H1 (cell line): ENCODE data around the gene MNX1. TPM values are rescaled to one million over a fixed set of nuclear protein-coding genes. Genes with fewer than 3 reads are reported as not detected.

Source experiments
- CTCF ChIA-PET: fragments of 300-600 bp; sonication (Branson Sonifier 250); formaldehyde crosslinking; loops from one replicate; lab custom pipeline; 2021; ENCODE audit not compliant: partially characterized antibody; lab: Charles Lee
- POLR2A ChIA-PET: fragments of 300-600 bp; sonication (Branson Sonifier 250); formaldehyde crosslinking; loops from one replicate; lab custom pipeline; 2021; ENCODE audit warnings: inconsistent platforms; ENCODE audit not compliant: partially characterized antibody; lab: Charles Lee
- DNase-seq, 2 experiments: peaks; one replicate each; pipeline versions ENCODE4 v3.0.0 to v3.0.0-alpha.2; 2010 to 2022; ENCODE audit warnings: low spot score in 2 of 2, low read depth in 1 of 2, mixed read lengths in 1 of 2
- FAIRE-seq: peaks from 2 replicates; lab custom pipeline; 2011; peaks lifted over from hg19 to GRCh38; lab: Jason Lieb, UNC
- H2AFZ ChIP-seq: 2 replicates; pipeline ENCODE4 v1.8.1; 2012; ENCODE audit warnings: low read length, inconsistent platforms
- H2AK5ac ChIP-seq: 2 replicates; pipeline ENCODE4 v1.6.1; 2013; ENCODE audit warnings: low read depth, low read length
- H2BK120ac ChIP-seq: replicated peaks from 2 replicates; pipeline ENCODE3; 2013; ENCODE audit warnings: low read depth, low read length, inconsistent platforms
- H2BK12ac ChIP-seq: 2 replicates; pipeline ENCODE4 v1.6.1; 2013; ENCODE audit warnings: low read depth, low read length
- H2BK15ac ChIP-seq: 2 replicates; pipeline ENCODE4 v1.6.1; 2013; ENCODE audit warnings: low read length
- H2BK20ac ChIP-seq: 2 replicates; pipeline ENCODE4 v1.6.1; 2013; ENCODE audit warnings: low read length
- H2BK5ac ChIP-seq: 2 replicates; pipeline ENCODE4 v1.6.1; 2013; ENCODE audit warnings: low read depth, low read length
- H3K14ac ChIP-seq: 2 replicates; pipeline ENCODE4 v1.6.1; 2013; ENCODE audit warnings: inconsistent platforms; ENCODE audit not compliant: insufficient read length
- H3K18ac ChIP-seq: 2 replicates; pipeline ENCODE4 v1.6.1; 2013; ENCODE audit warnings: low read length; ENCODE audit errors: extremely low read depth
- H3K23ac ChIP-seq: 2 replicates; pipeline ENCODE4 v1.6.1; 2013; ENCODE audit warnings: inconsistent platforms; ENCODE audit not compliant: insufficient read length
- H3K23me2 ChIP-seq: 2 replicates; pipeline ENCODE4 v1.6.1; 2013; ENCODE audit warnings: low read depth, low read length
- H3K27ac ChIP-seq: 2 replicates; pipeline ENCODE4 v1.6.1; 2011; ENCODE audit warnings: low read depth, low read length, inconsistent platforms
- H3K27me3 ChIP-seq, 4 experiments: replicated peaks in 1 of 4; 1 replicate in 1 of 4; 2 replicates in 3 of 4; pipeline versions ENCODE4 v1.6.1 to v1.8.1; 2011 to 2013; ENCODE audit warnings: low read length in 3 of 4, mild to moderate bottlenecking in 3 of 4, inconsistent platforms in 2 of 4, mixed read lengths in 2 of 4, moderate library complexity in 1 of 4; ENCODE audit not compliant: control insufficient read depth in 3 of 4, insufficient read depth in 3 of 4; ENCODE audit errors: extremely low read depth in 1 of 4
- H3K36me3 ChIP-seq, 4 experiments: 2 replicates each; pipeline versions ENCODE4 v1.6.1 to v1.8.1; 2011 to 2013; ENCODE audit warnings: mild to moderate bottlenecking in 4 of 4, low read length in 3 of 4, moderate library complexity in 2 of 4, control low read depth in 1 of 4, inconsistent platforms in 1 of 4; ENCODE audit not compliant: insufficient read depth in 4 of 4, control insufficient read depth in 2 of 4
- H3K4ac ChIP-seq: replicated peaks from 2 replicates; pipeline ENCODE3; 2013; ENCODE audit warnings: low read length, low read depth, mixed read lengths, inconsistent platforms; ENCODE audit not compliant: insufficient read length
- H3K4me1 ChIP-seq, 4 experiments: replicated peaks in 1 of 4; 1 replicate in 1 of 4; 2 replicates in 3 of 4; pipeline versions ENCODE4 v1.6.1 to v1.8.1; 2011 to 2013; ENCODE audit warnings: low read length in 3 of 4, inconsistent platforms in 2 of 4, mixed read lengths in 1 of 4; ENCODE audit not compliant: insufficient read depth in 4 of 4, control insufficient read depth in 3 of 4
- H3K4me2 ChIP-seq, 2 experiments: 2 replicates each; pipeline versions ENCODE4 v1.6.1 to v1.8.1; 2011 to 2013; ENCODE audit warnings: low read depth in 2 of 2, low read length in 2 of 2, control low read depth in 1 of 2, inconsistent platforms in 1 of 2, mild to moderate bottlenecking in 1 of 2; ENCODE audit not compliant: insufficient read depth in 1 of 2
- H3K4me3 ChIP-seq, 4 experiments: fragments of 200-600, 300-600 bp in 1 of 4; sonication (generic), shearing (Covaris generic), sonication (Bioruptor Twin) in 1 of 4; 2 replicates each; pipeline versions ENCODE4 v1.5.1 to v1.8.1; 2011 to 2016; ENCODE audit warnings: low read length in 4 of 4, low read depth in 3 of 4, control low read depth in 2 of 4, inconsistent platforms in 2 of 4, mild to moderate bottlenecking in 2 of 4, mixed read lengths in 1 of 4, moderate library complexity in 1 of 4; ENCODE audit not compliant: insufficient read depth in 2 of 4; ENCODE audit errors: extremely low read depth in 1 of 4
- H3K56ac ChIP-seq: replicated peaks from 2 replicates; pipeline ENCODE3; 2013; ENCODE audit warnings: low read depth, mild to moderate bottlenecking, mixed read lengths, low read length, inconsistent platforms; ENCODE audit not compliant: insufficient read length
- H3K79me1 ChIP-seq: 2 replicates; pipeline ENCODE4 v1.6.1; 2013; ENCODE audit warnings: low read depth, low read length, control low read depth
- H3K79me2 ChIP-seq, 2 experiments: 2 replicates each; pipeline versions ENCODE4 v1.6.1 to v1.8.1; 2012 to 2013; ENCODE audit warnings: low read length in 2 of 2, mild to moderate bottlenecking in 2 of 2, inconsistent platforms in 1 of 2; ENCODE audit not compliant: insufficient read depth in 2 of 2, control insufficient read depth in 1 of 2
- H3K9ac ChIP-seq, 4 experiments: replicated peaks in 1 of 4; 1 replicate in 1 of 4; 2 replicates in 3 of 4; pipeline versions ENCODE4 v1.6.1 to v1.8.1; 2011 to 2013; ENCODE audit warnings: low read depth in 3 of 4, low read length in 3 of 4, control low read depth in 2 of 4, mild to moderate bottlenecking in 2 of 4, moderate library complexity in 2 of 4, inconsistent platforms in 1 of 4; ENCODE audit errors: extremely low read depth in 1 of 4
- H3K9me3 ChIP-seq, 2 experiments: 2 replicates each; pipeline versions ENCODE4 v1.6.1 to v1.8.1; 2012 to 2013; ENCODE audit warnings: mild to moderate bottlenecking in 2 of 2, moderate library complexity in 2 of 2, control low read depth in 1 of 2, inconsistent platforms in 1 of 2, low read depth in 1 of 2, low read length in 1 of 2, mixed read lengths in 1 of 2; ENCODE audit not compliant: insufficient read depth in 2 of 2
- H4K20me1 ChIP-seq, 2 experiments: replicated peaks in 1 of 2; 2 replicates each; pipeline versions ENCODE3 to v1.8.1; 2011 to 2013; ENCODE audit warnings: inconsistent platforms in 2 of 2, low read length in 2 of 2, mild to moderate bottlenecking in 1 of 2; ENCODE audit not compliant: insufficient read depth in 2 of 2, control insufficient read depth in 1 of 2
- H4K5ac ChIP-seq: 2 replicates; pipeline ENCODE4 v1.6.1; 2013; ENCODE audit warnings: low read length, low read depth, mixed read lengths, inconsistent platforms; ENCODE audit not compliant: insufficient read length
- H4K8ac ChIP-seq: 2 replicates; pipeline ENCODE4 v1.8.0; 2013; ENCODE audit warnings: mild to moderate bottlenecking, moderate library complexity, low read length, inconsistent platforms; ENCODE audit not compliant: insufficient read depth; ENCODE audit errors: extremely low read depth
- H4K91ac ChIP-seq: replicated peaks from 2 replicates; pipeline ENCODE3; 2013; ENCODE audit warnings: low read length, mixed read lengths, inconsistent platforms; ENCODE audit not compliant: insufficient read length
- CTCF ChIP-seq, 3 experiments: IDR thresholded peaks; 1 replicate in 2 of 3; 2 replicates in 1 of 3; pipeline versions ENCODE4 v1.5.1 to v1.6.1; 2011; ENCODE audit warnings: low read length in 3 of 3, mild to moderate bottlenecking in 3 of 3, inconsistent platforms in 2 of 3, low read depth in 1 of 3, moderate library complexity in 1 of 3; ENCODE audit not compliant: insufficient read depth in 1 of 3; ENCODE audit errors: control extremely low read depth in 1 of 3
- SIN3A ChIP-seq, 2 experiments: IDR thresholded peaks in 1 of 2; conservative IDR thresholded peaks in 1 of 2; 2 replicates each; pipeline ENCODE4 v1.6.1; 2011 to 2012; ENCODE audit warnings: low read length in 2 of 2, improper control_type of control experiment in 1 of 2, low read depth in 1 of 2, mild to moderate bottlenecking in 1 of 2
- SP2 ChIP-seq: IDR thresholded peaks from 2 replicates; pipeline ENCODE4 v1.6.1; 2012; ENCODE audit warnings: mild to moderate bottlenecking, low read length, inconsistent platforms
- ZNF274 ChIP-seq: IDR thresholded peaks from 2 replicates; pipeline ENCODE4 v1.7.0; 2012; ENCODE audit warnings: low read length, borderline replicate concordance; ENCODE audit errors: extremely low read depth
- polyA plus RNA-seq, 7 experiments: library from polyadenylated mRNA; depleted of rRNA in 3 of 7; stranded (reverse) in 5 of 7; unstranded in 2 of 7; fragments of >200 nt in 5 of 7; fragments of 200-250 nt in 2 of 7; gene quantifications; 1 replicate in 5 of 7; 2 replicates in 1 of 7; 4 replicates in 1 of 7; pipeline versions ENCODE4 v1.2.1 to v1.2.3, GENCODE V29; 2011 to 2013; ENCODE audit warnings: missing spikeins in 2 of 7, mixed read lengths in 2 of 7
- total RNA-seq: library from RNA; stranded (reverse); fragmentation: NEBNext Ultra II Directional; extraction: Animal tissue kit (Norgen Biotek cat#: 25700); gene quantifications from 2 replicates; pipeline ENCODE4 v1.2.1, GENCODE V29; 2021

Gene MNX1
- total and polyA plus RNA-seq, 2 of the 8 experiments (the other 6 are each of a cell fraction or from before 2014, with no cell fraction given): 0.39 TPM; not detected in 1

GRCh38 chr7:157013101-157013500 is 2.6 kb upstream of the MNX1 start:
- Histone ChIP-seq H4K20me1 (peaks cover 14 to 33% of the 10 kb centered on the region in 2 experiments), H3K27ac (no peak overlapping the region), H3K23ac (no peak overlapping the region), H3K4ac (no peak overlapping the region), H2BK12ac (0 out of 2 replicates have a peak overlapping the region, but pooled peaks have one; percentile 64), H3K23me2 (peaks cover 8% of the 10 kb centered on the region; the same call in 1 of the 2 replicates), H2BK5ac (no peak overlapping the region), H3K27me3 (peaks cover 91 to 98% (median 96%) of the 10 kb centered on the region in 4 experiments), H2BK20ac (peak overlapping the region; percentile 80; the same call in 1 of the 2 replicates), H2BK15ac (no peak overlapping the region), H3K14ac (no peak overlapping the region), H3K4me1 (peaks cover 14 to 52% (median 30%) of the 10 kb centered on the region in 4 experiments), H3K9ac (no peak overlapping the region), H4K91ac (no peak overlapping the region), H2AFZ (no peak overlapping the region), H2AK5ac (0 out of 2 replicates have a peak overlapping the region, but pooled peaks have one; percentile 46), H3K56ac (no peak overlapping the region), H3K18ac (no peak overlapping the region), H3K9me3 (no peaks in the 10 kb centered on the region), H4K8ac (no peak overlapping the region), H3K79me2 (no peaks in the 10 kb centered on the region), H3K36me3 (peaks cover 0 to 10% (median 0%) of the 10 kb centered on the region in 4 experiments; a peak in 1 of 8 replicates), H2BK120ac (no peak overlapping the region), H3K79me1 (no peaks in the 10 kb centered on the region), H3K4me2 (no peak overlapping the region), H3K4me3 (no peak overlapping the region), H4K5ac (no peak overlapping the region)
- ChIA-PET POLR2A (interaction anchor here (1.1 to 3.1 kb wide), 2 partner anchors 12 to 28 kb away, joined by 4 to 15 read pairs; no protein-coding TSS in a partner anchor), CTCF (interaction anchor here (0.9 to 1.2 kb wide), 5 partner anchors 9 to 63 kb away, joined by 3 to 5 read pairs (median 3); partner anchors contain the start of gene NOM1)
- FAIRE-seq: no peak
- DNase-seq: peak in 1 of 2 experiments; percentile 43
- no peak for TF ChIP-seq SP2
- no peak for TF ChIP-seq SIN3A (conservative IDR thresholded peaks at IDR 0.05 in 1 of 2, IDR thresholded peaks at IDR 0.05 in 1 of 2; ENCODE audit: low read depth in 1 of 2, low read length in 2 of 2)
- 0 out of 4 replicates have a peak, but pooled peaks of 1 of the 3 experiments have one; percentile 2 for TF ChIP-seq CTCF (IDR thresholded peaks at IDR 0.05; ENCODE audit: control extremely low read depth in 1 of 3, insufficient read depth in 1 of 3, low read depth in 1 of 3, low read length in 3 of 3)
- no peak for TF ChIP-seq ZNF274
